LNCaP clone FGC (cell line): Measurements from ENCODE around the gene CYP27A1.

Source experiments
- DNase-seq: peaks from one replicate; pipeline ENCODE4 v3.0.0-alpha.2; 2011; ENCODE audit warnings: low read depth
- H3K4me3 ChIP-seq: 2 replicates; pipeline ENCODE4 v1.5.1; 2011; ENCODE audit warnings: mild to moderate bottlenecking, low read depth, low read length, control low read depth
- TF ChIP-seq, protein P1 (sequence below): IDR thresholded peaks from 2 replicates; pipeline ENCODE4 v1.5.1; 2012; ENCODE audit warnings: mild to moderate bottlenecking; ENCODE audit not compliant: control insufficient read depth, insufficient read depth; ENCODE audit errors: extremely low read depth

The CYP27A1 gene

DNA sequence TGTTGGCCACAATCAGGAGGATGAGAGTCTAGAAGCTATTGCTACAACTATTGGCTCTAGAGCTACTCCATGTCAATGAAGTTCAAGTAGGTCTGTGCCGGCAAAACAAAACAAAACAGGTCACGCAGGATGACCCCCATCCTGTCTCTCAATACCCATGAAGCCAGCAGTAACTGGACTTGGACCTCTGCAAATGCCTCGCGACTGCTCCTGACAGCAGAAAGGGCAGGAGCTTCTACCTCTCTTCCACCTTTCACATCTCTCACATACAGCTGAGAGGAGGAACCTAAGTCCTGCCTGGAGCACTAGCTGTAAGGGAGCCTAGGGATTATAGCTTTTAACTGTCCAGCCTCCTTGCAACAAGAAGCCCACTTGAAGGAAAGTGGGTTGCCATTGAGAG, 33.7 kb downstream of the CYP27A1 start:
- no peak overlapping the region for H3K4me3 ChIP-seq
- TF ChIP-seq, protein P1, sequence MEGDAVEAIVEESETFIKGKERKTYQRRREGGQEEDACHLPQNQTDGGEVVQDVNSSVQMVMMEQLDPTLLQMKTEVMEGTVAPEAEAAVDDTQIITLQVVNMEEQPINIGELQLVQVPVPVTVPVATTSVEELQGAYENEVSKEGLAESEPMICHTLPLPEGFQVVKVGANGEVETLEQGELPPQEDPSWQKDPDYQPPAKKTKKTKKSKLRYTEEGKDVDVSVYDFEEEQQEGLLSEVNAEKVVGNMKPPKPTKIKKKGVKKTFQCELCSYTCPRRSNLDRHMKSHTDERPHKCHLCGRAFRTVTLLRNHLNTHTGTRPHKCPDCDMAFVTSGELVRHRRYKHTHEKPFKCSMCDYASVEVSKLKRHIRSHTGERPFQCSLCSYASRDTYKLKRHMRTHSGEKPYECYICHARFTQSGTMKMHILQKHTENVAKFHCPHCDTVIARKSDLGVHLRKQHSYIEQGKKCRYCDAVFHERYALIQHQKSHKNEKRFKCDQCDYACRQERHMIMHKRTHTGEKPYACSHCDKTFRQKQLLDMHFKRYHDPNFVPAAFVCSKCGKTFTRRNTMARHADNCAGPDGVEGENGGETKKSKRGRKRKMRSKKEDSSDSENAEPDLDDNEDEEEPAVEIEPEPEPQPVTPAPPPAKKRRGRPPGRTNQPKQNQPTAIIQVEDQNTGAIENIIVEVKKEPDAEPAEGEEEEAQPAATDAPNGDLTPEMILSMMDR, result no peak
- no peak for DNase-seq

DNA sequence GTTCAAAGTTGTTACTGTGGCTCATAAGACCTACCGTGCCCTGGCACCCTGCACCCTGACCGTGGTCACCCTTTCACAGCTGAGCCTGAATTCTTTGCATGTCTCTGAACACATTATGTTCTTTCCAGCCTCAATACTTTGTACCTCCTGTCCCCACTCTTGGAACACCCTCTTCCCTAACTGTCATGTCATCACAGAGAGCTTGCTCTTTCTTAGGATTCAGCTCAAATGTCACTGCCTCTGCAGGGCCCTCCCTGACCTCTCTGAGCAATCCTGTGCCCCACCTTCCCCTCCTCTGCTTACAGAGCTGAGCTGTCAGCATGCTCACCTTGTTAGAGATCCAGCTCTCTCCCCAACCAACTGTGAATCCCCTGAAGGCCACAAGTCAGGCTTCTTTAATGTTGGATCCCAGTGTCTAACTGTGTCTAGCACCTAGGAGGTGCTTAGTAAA, 34.6 kb downstream of the CYP27A1 start:
- TF ChIP-seq, protein P1, result no peak
- no peak for DNase-seq
- H3K4me3 ChIP-seq, result no peak overlapping the region

DNA sequence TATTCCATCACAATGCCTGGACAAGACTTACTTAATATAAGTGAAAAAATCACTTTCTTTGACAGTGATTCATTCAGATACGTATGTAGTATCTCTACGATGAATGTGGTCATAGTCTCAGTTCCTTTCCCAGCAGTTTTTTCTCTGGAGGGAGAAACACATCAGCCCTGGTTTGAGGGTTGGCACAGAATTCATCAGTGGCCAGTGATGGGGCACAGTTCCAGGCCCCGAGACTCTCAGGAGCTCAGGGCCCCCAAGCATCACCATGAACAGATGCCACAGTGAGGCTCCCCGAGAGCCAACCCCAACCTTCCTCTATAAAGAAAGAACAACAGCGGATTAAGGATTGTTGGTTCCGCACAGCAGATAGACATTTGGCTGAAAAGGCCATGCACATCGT, 37.1 kb downstream of the CYP27A1 start:
- TF ChIP-seq, protein P1, result no peak

DNA sequence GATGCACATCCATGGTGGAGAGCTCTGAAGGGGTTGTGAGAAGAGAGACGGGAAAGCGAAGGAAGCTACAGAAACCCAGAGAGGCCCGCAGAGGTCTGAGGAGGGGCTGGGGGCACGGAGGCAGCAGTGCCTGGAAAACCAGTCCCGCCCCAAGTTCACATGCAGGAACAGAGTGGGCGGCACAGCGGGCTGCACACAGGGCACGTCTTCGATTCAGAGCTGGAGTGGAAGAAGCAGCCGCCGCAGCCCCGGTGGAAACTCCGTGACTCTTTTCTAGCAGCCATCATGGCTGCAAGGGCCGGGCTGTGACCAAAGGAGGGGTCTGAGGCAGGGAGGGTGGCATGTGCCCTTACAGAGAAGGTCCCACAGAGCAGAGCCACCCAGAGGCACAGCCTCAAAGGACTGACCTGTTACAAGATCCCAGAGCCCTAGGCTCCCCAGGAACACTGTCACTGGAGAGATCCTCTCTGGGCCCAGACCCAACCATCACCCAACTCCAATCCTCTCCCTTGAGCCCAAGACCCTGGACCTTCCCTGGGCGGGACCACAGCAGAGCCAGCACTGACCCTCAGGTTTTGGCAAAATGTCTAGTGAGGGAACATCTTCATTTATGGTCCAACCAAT, 38.9 kb downstream of the CYP27A1 start:
- TF ChIP-seq, protein P1, result no peak
- no peak overlapping the region for H3K4me3 ChIP-seq
- DNase-seq, result no peak

More for the DNA sequence above, 37.1 kb downstream of the CYP27A1 start:
- H3K4me3 ChIP-seq, result no peak overlapping the region
- no peak for DNase-seq

DNA sequence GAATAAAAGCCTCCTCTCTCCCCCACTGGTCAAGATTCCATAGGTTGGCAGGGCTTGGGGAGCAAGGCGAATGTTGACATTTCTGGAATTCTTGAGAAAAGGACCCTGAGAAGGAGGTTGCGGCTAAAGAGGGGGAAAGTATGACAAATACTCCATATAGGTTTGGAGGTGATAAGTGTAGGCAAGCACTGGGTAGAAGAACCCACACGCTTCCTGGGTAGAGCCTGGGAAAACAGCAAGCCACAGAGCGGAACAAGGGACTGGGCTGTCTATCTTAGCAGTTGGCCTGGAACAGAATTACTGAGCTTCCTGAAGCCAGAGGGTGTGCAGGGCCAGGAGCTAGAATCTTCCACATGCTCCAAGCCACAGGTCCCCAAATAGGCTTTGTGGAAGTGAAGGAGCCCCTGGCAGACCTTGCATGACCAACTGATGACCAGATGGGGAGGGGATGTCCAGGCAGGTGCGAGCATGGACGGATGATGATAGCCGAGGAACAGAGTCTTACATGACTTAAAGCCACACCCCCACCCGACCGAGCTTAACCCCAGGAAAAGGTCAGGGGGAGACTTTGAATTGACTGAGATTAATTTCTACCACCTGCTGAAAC, 39.8 kb downstream of the CYP27A1 start:
- H3K4me3 ChIP-seq, result no peak overlapping the region
- TF ChIP-seq, protein P1, result no peak

DNA sequence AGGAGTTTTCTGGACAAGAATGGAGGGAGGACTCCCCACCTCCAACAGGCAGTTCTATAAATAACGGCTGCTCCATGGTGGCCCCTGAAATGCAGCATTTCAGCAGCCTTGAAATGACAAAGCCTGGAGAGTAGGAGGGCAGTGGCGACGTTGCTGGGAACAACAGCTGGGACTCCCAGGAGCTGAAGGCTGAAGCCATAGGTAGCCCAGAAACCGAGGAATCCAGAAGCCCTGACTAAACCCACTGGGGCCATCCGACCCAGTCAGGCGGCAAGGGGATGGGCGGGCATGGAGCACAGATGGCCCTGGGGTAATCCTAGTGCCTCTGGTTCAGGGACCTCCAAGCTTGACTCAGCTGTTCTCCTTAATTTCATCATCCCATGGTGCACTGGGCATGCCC, 40.7 kb downstream of the CYP27A1 start:
- no peak for DNase-seq

More for the DNA sequence above, 39.8 kb downstream of the CYP27A1 start:
- DNase-seq, result no peak

More for the DNA sequence above, 40.7 kb downstream of the CYP27A1 start:
- TF ChIP-seq, protein P1, result no peak
- H3K4me3 ChIP-seq, result no peak overlapping the region
